K562 (cell line): ENCODE results near the gene KAZN. TPM values are rescaled to one million over a fixed set of nuclear protein-coding genes. Genes with fewer than 3 reads are reported as not detected.

ENCODE experiments used
- ATAC-seq: fragments of 200-7000 bp; cut with Tn5 transposase; 3 replicates; pipeline ENCODE4 v1.9.1; 2020; ENCODE audit warnings: moderate library complexity
- BruUV-seq: library from RNA; stranded (reverse); fragments of 400-500 nt; replicated peaks from 2 replicates; lab custom pipeline; 2021; lab: Mats Ljungman, UMichigan
- CTCF ChIA-PET: fragments of 300-600 bp; formaldehyde crosslinking; extraction: SDS; loops from one replicate; lab custom pipeline; 2021; ENCODE audit warnings: low intra/inter-chr PET ratio; lab: Yijun Ruan, JAX
- POLR2A ChIA-PET: fragments of 300-600, 350-650 bp; sonication (Branson Sonifier 250); formaldehyde crosslinking; extraction: SDS; loops from one replicate; lab custom pipeline; 2021; ENCODE audit warnings: antibody characterized with exemption, inconsistent platforms; lab: Yijun Ruan, JAX
- DNase-seq, 4 experiments: peaks; one replicate each; pipeline versions ENCODE4 v3.0.0 to v3.0.0-alpha.2; 2011 to 2018; ENCODE audit warnings: low spot score in 3 of 4, mixed read lengths in 3 of 4; ENCODE audit errors: extremely low read depth in 1 of 4
- FAIRE-seq: peaks from 2 replicates; lab custom pipeline; 2011; peaks lifted over from hg19 to GRCh38; lab: Jason Lieb, UNC
- H2AFZ ChIP-seq: 2 replicates; pipeline ENCODE4 v1.6.0; 2011; ENCODE audit warnings: low read depth, low read length, control low read depth, inconsistent platforms
- H3K27ac ChIP-seq: fragments of 200-600 bp; 3 replicates; pipeline ENCODE4 v1.8.0; 2011; ENCODE audit warnings: low read depth, mild to moderate bottlenecking, control low read depth, inconsistent platforms, low read length, moderate library complexity, mixed read lengths; ENCODE audit errors: extremely low read depth
- H3K27me3 ChIP-seq, 2 experiments: fragments of 300-600 bp in 1 of 2; 2 replicates in 1 of 2; 3 replicates in 1 of 2; pipeline versions ENCODE4 v1.6.0 to v1.8.0; 2011; ENCODE audit warnings: inconsistent platforms in 2 of 2, low read length in 2 of 2, mild to moderate bottlenecking in 1 of 2, mixed read lengths in 1 of 2, moderate library complexity in 1 of 2; ENCODE audit not compliant: control insufficient read depth in 2 of 2, insufficient read depth in 2 of 2
- H3K36me3 ChIP-seq: fragments of 300-600 bp; 3 replicates; pipeline ENCODE4 v1.8.0; 2011; ENCODE audit warnings: mild to moderate bottlenecking, low read length, inconsistent platforms; ENCODE audit not compliant: control insufficient read depth, insufficient read depth
- H3K4me1 ChIP-seq, 2 experiments: fragments of 200-600 bp in 1 of 2; replicated peaks in 1 of 2; 2 replicates in 1 of 2; 3 replicates in 1 of 2; pipeline versions ENCODE4 v1.5.1 to v1.8.0; 2011; ENCODE audit warnings: inconsistent platforms in 2 of 2, low read length in 2 of 2, mild to moderate bottlenecking in 1 of 2, mixed read lengths in 1 of 2, moderate library complexity in 1 of 2; ENCODE audit not compliant: control insufficient read depth in 2 of 2, insufficient read depth in 2 of 2
- H3K4me2 ChIP-seq: 2 replicates; pipeline ENCODE4 v1.6.1; 2011; ENCODE audit warnings: low read length, control low read depth, inconsistent platforms, mixed read lengths; ENCODE audit not compliant: insufficient read depth
- H3K4me3 ChIP-seq: fragments of 200-600 bp; sonication (generic), shearing (Covaris generic); 2 replicates; pipeline ENCODE4 v1.5.1; 2016; ENCODE audit warnings: control low read depth, inconsistent platforms
- H3K79me2 ChIP-seq: fragments of 200-600 bp; 3 replicates; pipeline ENCODE4 v1.8.0; 2011; ENCODE audit warnings: low read length, inconsistent platforms; ENCODE audit not compliant: control insufficient read depth, insufficient read depth
- H3K9ac ChIP-seq, 2 experiments: 2 replicates each; pipeline versions ENCODE4 v1.6.0 to v1.6.1; 2011; ENCODE audit warnings: low read depth in 2 of 2, low read length in 2 of 2, control low read depth in 1 of 2, inconsistent platforms in 1 of 2, mild to moderate bottlenecking in 1 of 2, mixed read lengths in 1 of 2; ENCODE audit not compliant: insufficient read depth in 1 of 2
- H3K9me1 ChIP-seq: one replicate; pipeline ENCODE4 v1.6.0; 2011; ENCODE audit warnings: inconsistent platforms, mild to moderate bottlenecking, low read length, moderate library complexity; ENCODE audit not compliant: control insufficient read depth, insufficient read depth
- H3K9me3 ChIP-seq: replicated peaks from 2 replicates; pipeline ENCODE4 v1.5.1; 2011; ENCODE audit warnings: low read depth, low read length, inconsistent platforms; ENCODE audit not compliant: control insufficient read depth, insufficient read depth
- H4K20me1 ChIP-seq: replicated peaks from 2 replicates; pipeline ENCODE4 v1.6.1; 2011; ENCODE audit warnings: low read length, inconsistent platforms, mixed read lengths; ENCODE audit not compliant: control insufficient read depth, insufficient read depth
- BCLAF1 ChIP-seq, 2 experiments: fragments of 450-650 bp in 1 of 2; IDR thresholded peaks; 2 replicates each; pipeline ENCODE4 v1.6.1; 2011 to 2017; ENCODE audit warnings: low read depth in 2 of 2, antibody characterized with exemption in 1 of 2, borderline replicate concordance in 1 of 2, low read length in 1 of 2, mild to moderate bottlenecking in 1 of 2, mixed read lengths in 1 of 2; ENCODE audit not compliant: control insufficient read depth in 1 of 2
- BCOR ChIP-seq: fragments of 450-650 bp; IDR thresholded peaks from 2 replicates; pipeline ENCODE4 v1.6.1; 2016
- CBX8 ChIP-seq: fragments of 200-600 bp; sonication (generic); IDR thresholded peaks from 2 replicates; pipeline ENCODE4 v1.6.1; 2012; ENCODE audit warnings: borderline replicate concordance, mixed run types, low read depth, mild to moderate bottlenecking, moderate library complexity, mixed read lengths, low read length, control low read depth, inconsistent platforms; ENCODE audit not compliant: poor library complexity, severe bottlenecking; ENCODE audit errors: extremely low read depth
- EHMT2 ChIP-seq: fragments of 450-650 bp; IDR thresholded peaks from 2 replicates; pipeline ENCODE4 v1.6.1; 2018; ENCODE audit warnings: antibody characterized with exemption
- FOS ChIP-seq: IDR thresholded peaks from 3 replicates; pipeline ENCODE4 v1.6.1; 2011; ENCODE audit not compliant: insufficient read length; ENCODE audit errors: extremely low read depth
- HIVEP1 ChIP-seq: fragments of 250-450 bp; sonication (Bioruptor Pico); IDR thresholded peaks from 2 replicates; pipeline ENCODE4 v1.4.0; 2020; ENCODE audit warnings: mild to moderate bottlenecking
- RBM15 ChIP-seq: fragments of 200-400 bp; formaldehyde crosslinking; IDR thresholded peaks from 2 replicates; pipeline ENCODE4 v1.6.1; 2018; ENCODE audit warnings: mild to moderate bottlenecking, low read length, moderate library complexity; ENCODE audit not compliant: insufficient read depth
- SP1 ChIP-seq: sonication (generic); formaldehyde crosslinking; IDR thresholded peaks from 2 replicates; pipeline ENCODE4 v1.8.1; 2022; ENCODE audit warnings: mild to moderate bottlenecking, missing genetic modification reagents
- SRSF1 ChIP-seq: fragments of 200-400 bp; formaldehyde crosslinking; IDR thresholded peaks from 2 replicates; pipeline ENCODE4 v1.6.1; 2017; ENCODE audit warnings: mild to moderate bottlenecking, low read depth, low read length, moderate library complexity
- TAF9B ChIP-seq: fragments of 450-650 bp; IDR thresholded peaks from 2 replicates; pipeline ENCODE4 v1.6.1; 2018; ENCODE audit warnings: mild to moderate bottlenecking; ENCODE audit not compliant: partially characterized antibody
- TRIM28 ChIP-seq: fragments of 450-650 bp; IDR thresholded peaks from 2 replicates; pipeline ENCODE4 v1.6.1; 2017
- ZBTB5 ChIP-seq: fragments of 450-650 bp; IDR thresholded peaks from 2 replicates; pipeline ENCODE4 v1.6.1; 2017; ENCODE audit warnings: antibody characterized with exemption
- ZNF583 ChIP-seq: fragments of 250-450 bp; sonication (Bioruptor Pico); IDR thresholded peaks from 2 replicates; pipeline ENCODE4 v1.4.0; 2020
- ZNF778 ChIP-seq: fragments of 450-650 bp; formaldehyde crosslinking; IDR thresholded peaks from 2 replicates; pipeline ENCODE4 v1.4.0; 2020; ENCODE audit warnings: mild to moderate bottlenecking, moderate library complexity
- ZNF830 ChIP-seq: fragments of 250-450 bp; sonication (Bioruptor Pico); IDR thresholded peaks from 2 replicates; pipeline ENCODE4 v1.5.0; 2021; ENCODE audit warnings: mild to moderate bottlenecking
- WGBS: fragments of 100-300 bp; shearing (Covaris generic); methylation state at CpG from one replicate; pipeline ENCODE4 v1.1.6; 2016; ENCODE audit warnings: low coverage, mixed read lengths; ENCODE audit not compliant: insufficient coverage; ENCODE audit errors: missing lambda C conversion rate; 5-methylcytosine and 5-hydroxymethylcytosine counted together
- in situ Hi-C: fragments of 300-500 bp; cut with MboI; formaldehyde crosslinking; loops from 4 replicates; pipeline ENCODE4 v1.15.0; 2018; ENCODE audit warnings: inconsistent platforms, mixed read lengths
- intact Hi-C: fragments of 100-400 bp; cut with micrococcal nuclease; formaldehyde crosslinking; loops from 2 replicates; pipeline ENCODE4 v1.14.2; 2022
- polyA plus RNA-seq, 8 experiments: library from polyadenylated mRNA; depleted of rRNA in 4 of 8; stranded (reverse) in 5 of 8; unstranded in 3 of 8; fragments of >200 nt; fragmentation: Nextera tagmentation in 2 of 8; fragmentation: Illumina TruSeq in 1 of 8; extraction: Ambion mirVana in 2 of 8; extraction: Trizol in 1 of 8; gene quantifications; 2 replicates each; pipeline versions ENCODE4 v1.2.1 to v1.2.3, GENCODE V29; 2011 to 2014; ENCODE audit warnings: inconsistent platforms in 1 of 8, missing spikeins in 1 of 8
- total RNA-seq, 7 experiments: library from RNA; depleted of rRNA in 6 of 7; stranded (reverse); fragments of >200 nt in 6 of 7; fragmentation: Illumina TruSeq in 2 of 7; extraction: Trizol in 2 of 7; gene quantifications; 2 replicates each; pipeline versions ENCODE4 v1.2.1 to v1.2.3, GENCODE V29; 2011 to 2021; ENCODE audit warnings: low replicate concordance in 1 of 7
- TF ChIP-seq, protein P1 (sequence below): fragments of 250-450 bp; sonication (Bioruptor Pico); IDR thresholded peaks from 2 replicates; pipeline ENCODE4 v1.6.1; 2021; ENCODE audit warnings: mild to moderate bottlenecking

The KAZN gene
- total and polyA plus RNA-seq, 9 of the 15 experiments (the other 6 are each of a cell fraction or from before 2014, with no cell fraction given): 2.1 to 21.6 (median 5.4) TPM

- in situ Hi-C loops: no loop called here
- Histone ChIP-seq H3K9me3 (no peaks in the 10 kb centered on the region), H3K4me3 (no peak overlapping the region), H3K4me1 (peaks cover 1 to 4% of the 10 kb centered on the region in 2 experiments; a peak in 2 of 5 replicates), H3K4me2 (no peak overlapping the region), H3K36me3 (no peaks in the 10 kb centered on the region), H3K79me2 (0 out of 3 replicates have a peak, but pooled peaks cover 2% of the 10 kb centered on the region), H3K27ac (no peak overlapping the region), H3K9ac (0 out of 4 replicates have a peak overlapping the region, but pooled peaks of 1 of the 2 experiments have one; percentile 31), H3K27me3 (no peaks in the 10 kb centered on the region), H3K9me1 (no peaks in the 10 kb centered on the region), H2AFZ (no peak overlapping the region), H4K20me1 (peaks cover 5% of the 10 kb centered on the region)
- no peak for FAIRE-seq
- DNase-seq: no peak
- ChIA-PET CTCF (no interaction called here), POLR2A (interaction anchor here (0.8 to 1.3 kb wide), 3 partner anchors 10 to 318 kb away, joined by 3 read pairs; no protein-coding TSS in a partner anchor)
- BruUV-seq: no TSS peak
- ATAC-seq: no peak
- 79% methylated on average over 9 of the region's 9 CpGs for WGBS
- intact Hi-C loops: no loop called here
- TF ChIP-seq EHMT2: no peak
- TF ChIP-seq SRSF1: no peak
- TF ChIP-seq, protein P1, sequence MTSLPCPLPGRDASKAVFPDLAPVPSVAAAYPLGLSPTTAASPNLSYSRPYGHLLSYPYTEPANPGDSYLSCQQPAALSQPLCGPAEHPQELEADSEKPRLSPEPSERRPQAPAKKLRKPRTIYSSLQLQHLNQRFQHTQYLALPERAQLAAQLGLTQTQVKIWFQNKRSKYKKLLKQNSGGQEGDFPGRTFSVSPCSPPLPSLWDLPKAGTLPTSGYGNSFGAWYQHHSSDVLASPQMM (CRISPR knock-in tag): no peak
- no peak for TF ChIP-seq ZNF830
- no peak for TF ChIP-seq ZNF583
- TF ChIP-seq BCLAF1 (IDR thresholded peaks at IDR 0.05; ENCODE audit: borderline replicate concordance in 1 of 2, control insufficient read depth in 1 of 2, low read depth in 2 of 2, low read length in 1 of 2): no peak
- TF ChIP-seq ZNF778 (CRISPR knock-in tag): no peak
- TF ChIP-seq ZBTB5: no peak
- TF ChIP-seq CBX8: no peak
- TF ChIP-seq FOS: no peak
- no peak for TF ChIP-seq TRIM28
- TF ChIP-seq BCOR: no peak
- TF ChIP-seq SP1 (CRISPR knock-in tag): no peak
- no peak for TF ChIP-seq RBM15
- no peak for TF ChIP-seq HIVEP1 (CRISPR knock-in tag)
- no peak for TF ChIP-seq TAF9B
Measured at GRCh38 chr1:15016001-15016400, 417.5 kb downstream of the KAZN start.
